ENCODE results near the gene IGFBP3.

Gene IGFBP3

DNA sequence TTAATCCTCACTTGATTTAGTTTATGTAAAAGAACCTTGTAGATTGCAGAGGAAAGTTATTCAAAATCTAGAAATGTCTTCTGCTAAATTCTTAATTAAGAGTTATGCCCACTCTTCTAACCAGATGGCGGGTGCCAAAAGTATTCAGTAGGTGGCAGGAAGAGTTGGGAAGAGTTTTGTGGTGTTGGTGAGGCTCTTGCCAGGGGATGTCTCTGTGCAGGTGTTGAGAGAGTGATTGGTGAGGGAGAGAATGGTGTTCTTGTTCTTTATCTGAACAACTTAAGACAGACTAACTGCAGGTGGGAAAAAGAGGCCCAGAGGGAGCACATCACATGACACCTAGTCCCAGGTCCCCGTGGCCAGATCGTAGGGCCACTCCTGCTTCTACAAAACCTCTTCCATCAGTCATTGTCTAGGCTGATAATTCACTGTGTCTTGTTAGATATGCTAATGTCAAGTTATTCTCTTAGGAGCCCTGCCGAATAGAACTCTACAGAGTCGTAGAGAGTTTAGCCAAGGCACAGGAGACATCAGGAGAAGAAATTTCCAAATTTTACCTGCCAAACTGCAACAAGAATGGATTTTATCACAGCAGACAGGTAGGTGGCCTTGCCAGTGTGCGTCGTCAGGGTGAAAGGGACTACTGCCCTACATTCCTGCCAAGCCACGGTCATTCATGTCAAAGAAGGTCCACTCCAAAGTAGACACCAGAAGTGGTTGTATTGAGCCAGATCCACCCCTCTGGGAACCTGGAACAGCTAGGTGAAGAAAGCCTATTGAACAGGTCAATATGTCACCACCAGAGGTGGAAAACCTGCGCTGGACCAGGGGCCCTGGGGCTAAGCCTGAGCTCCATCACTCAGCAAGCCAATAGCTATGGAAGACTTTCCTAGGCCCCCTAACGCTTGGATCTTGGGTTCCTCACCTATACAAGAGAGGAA lies 29.3 kb downstream of the IGFBP3 start:
- no peak for DNase-seq

- DNase-seq = no peak
Observed at GRCh38 chr7:45890902-45891461, 30.1 kb downstream of the IGFBP3 start.

DNA sequence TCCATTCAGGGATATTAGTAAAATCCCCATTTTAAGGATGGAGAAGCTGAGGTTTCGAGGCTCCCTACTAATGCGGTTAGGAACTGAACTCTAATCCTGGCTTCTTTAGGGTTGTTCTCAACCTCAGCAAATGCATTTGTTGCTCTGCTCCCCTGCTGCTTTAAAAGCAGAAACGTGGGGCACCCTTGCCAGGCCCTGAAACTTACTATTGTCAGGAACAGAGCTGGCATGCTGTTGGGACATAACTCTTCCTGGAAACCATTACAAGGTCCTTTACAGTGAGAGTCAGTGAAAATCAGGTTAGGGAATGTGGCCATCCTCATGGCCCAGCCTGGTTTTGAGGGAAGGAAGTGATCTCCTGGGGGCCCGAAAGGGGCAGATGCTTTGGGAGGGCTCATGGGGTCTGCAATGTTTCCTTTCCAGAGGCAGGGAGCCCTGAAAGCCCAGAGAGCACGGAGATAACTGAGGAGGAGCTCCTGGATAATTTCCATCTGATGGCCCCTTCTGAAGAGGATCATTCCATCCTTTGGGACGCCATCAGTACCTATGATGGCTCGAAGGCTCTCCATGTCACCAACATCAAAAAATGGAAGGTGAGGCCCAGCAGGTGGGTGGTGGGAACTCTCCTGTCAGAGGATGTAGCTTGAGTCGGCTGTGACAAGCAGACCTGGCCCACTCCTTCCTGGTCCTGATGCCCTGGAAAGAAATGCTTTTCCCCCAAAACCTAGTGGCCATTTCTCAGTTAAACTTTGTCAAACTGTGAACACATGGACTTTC lies 30.8 kb downstream of the IGFBP3 start:
- DNase-seq = no peak

- no peak for DNase-seq
Observed at GRCh38 chr7:45889367-45890067, 31.6 kb downstream of the IGFBP3 start.

DNA sequence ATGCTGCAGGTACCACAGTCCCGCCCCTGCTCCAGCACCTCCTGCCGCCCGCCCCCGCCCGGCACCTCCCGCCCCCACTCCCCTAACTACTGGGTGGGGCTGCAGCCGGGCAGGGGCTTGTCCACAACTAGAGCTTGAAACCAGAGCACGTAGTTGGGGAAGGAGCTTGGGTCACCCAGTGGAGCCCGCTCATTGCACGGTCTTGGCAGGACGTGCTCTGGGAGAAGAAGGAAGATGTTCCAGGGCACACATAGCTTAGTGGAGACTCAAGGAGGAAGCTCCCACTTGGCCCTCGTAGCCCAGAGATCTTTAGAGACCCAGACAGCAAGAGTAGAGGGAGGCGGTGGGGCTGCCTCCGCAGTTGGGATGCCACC lies 32.1 kb downstream of the IGFBP3 start:
- no peak for DNase-seq

- DNase-seq = no peak
Observed at GRCh38 chr7:45888185-45888992, 32.7 kb downstream of the IGFBP3 start, which contains the start of gene IGFBP1. IGFBP1 (plus strand) TSS chr7:45888488; CDS start chr7:45888653, 165 bp downstream.

DNA sequence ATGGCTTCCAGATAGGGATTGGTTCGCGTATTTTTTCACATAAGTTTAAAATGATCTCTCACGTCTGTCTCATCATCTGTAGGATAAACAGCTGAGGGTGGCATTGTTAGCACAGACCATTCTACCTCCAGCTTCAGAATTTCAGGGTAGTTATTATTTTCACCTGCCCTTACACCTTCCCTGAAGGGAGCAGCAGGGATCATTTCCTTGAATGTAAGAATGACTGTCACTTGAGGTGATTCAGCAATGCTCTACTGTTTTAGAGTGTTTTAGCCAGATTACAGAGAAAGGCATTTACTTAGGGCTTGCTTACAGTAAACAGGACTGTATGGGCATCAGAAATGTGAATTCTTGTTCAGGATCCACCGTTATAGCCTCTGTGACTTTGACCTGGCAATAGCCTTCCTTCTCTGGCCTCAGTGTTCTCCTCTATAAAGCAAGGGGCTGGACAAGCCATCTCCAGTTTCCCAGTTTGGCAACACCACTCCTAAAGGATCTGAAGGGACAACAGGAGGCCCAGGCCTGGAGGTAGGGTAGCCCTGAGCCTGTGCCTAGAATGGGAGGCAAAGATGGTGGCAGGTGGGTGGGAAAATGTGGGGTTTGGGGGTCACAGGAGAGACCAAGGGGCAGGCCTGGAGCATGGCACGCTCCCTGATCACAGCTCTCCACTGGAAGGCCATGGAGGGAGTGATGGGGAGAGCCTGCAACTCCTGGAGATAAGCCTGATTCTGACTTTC lies 34.0 kb downstream of the IGFBP3 start:
- DNase-seq = no peak

- DNase-seq = no peak
Observed at GRCh38 chr7:45885264-45885882, 35.7 kb downstream of the IGFBP3 start.

DNA sequence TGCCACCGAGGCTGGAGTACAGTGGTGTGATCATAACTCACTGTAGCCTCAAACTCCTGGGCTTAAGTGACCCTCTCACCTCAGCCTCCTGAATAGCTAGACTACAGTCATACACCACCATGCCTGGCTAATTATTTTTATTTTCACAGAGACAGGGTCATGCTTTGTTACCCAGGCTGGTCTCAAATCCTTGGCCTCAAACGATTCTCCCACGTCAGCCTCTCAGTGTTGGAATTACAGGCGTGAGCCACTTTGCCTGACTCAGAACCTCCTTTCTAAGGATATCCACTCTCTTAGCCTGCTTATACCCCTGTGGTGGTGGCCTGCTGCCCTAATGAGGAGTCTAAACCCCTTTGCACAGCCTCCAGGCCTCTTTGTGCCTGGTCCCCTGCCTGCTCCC lies 36.9 kb downstream of the IGFBP3 start:
- DNase-seq = no peak

GRCh38 chr7:45882465-45882810 lies 38.6 kb downstream of the IGFBP3 start:
- DNase-seq = no peak

GRCh38 chr7:45881759-45882464 lies 39.2 kb downstream of the IGFBP3 start:
- DNase-seq = no peak

DNA sequence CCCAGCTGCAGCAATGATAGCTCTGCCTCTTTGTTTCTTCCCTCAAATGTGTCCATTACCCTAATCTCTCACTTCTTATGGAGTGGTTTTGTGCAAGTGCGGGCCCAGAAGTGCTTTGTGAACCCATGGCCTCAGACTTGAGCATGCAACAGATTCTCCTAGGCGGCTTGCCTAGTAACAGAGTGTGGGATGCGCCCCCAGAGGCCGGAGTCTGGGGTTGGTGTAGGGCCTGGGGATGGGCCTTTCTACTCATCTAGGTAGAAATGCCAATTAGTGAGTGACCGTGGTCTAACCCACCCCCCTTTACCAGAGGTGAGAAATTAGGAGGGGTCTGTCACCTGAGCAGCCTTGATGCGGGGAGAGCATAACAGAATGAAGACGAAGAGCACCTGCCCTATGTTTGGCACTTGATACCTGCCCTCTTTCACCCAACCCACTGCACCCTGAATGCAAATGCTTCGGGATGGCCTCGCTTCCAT lies 39.8 kb downstream of the IGFBP3 start:
- DNase-seq = no peak

DNA sequence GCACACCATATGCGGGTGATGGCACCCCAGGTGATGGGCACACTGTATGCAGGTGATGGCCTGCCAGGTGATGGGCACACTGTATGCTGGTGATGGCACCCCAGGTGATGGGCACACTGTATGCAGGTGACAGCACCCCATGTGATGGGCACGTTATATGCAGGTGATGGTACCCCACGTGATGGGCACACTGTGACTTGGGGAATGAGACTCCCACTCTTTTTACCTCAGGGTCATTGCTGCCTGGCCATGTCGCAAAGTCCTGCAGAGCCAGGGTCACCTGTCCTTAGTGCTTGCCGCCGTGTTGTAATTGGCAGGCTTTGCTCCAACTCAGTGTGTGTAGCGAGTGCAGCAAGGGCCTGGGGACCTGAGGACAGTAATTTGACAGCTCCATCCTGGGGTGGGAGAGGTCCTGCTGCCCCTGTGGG lies 40.6 kb downstream of the IGFBP3 start:
- DNase-seq = no peak

DNA sequence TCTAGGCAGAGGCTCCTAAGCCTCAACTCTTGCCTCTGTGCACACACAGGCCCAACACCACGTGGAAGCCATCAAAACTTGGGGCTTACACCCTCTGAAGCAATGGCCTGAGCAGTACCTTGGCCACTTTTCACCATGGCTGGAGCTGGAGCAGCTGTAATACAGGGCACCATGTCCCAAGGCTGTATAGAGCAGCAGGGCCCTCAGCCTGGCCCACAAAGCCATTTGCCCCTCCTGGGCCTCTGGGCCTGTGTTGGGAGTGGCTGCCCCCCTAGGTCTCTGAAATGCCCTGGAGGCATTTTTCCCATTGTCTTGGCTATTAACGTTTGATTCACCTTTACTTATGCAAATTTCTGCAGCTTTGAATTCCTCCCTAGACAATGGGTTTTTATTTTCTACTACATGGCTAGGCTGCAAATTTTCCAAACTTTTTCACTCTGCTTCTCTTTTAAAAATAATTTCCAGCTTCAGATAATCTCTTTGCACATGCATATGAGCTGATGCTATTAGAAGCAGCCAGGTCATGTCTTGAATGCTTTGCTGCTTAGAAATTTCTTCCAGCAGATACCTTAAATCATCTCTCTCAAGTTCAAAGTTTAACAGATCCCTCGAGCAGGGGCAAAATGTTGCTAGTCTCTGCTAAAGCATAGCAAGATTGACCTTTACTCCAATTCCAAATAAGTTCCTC lies 42.5 kb downstream of the IGFBP3 start:
- no peak for DNase-seq

GRCh38 chr7:45876519-45876918 lies 44.6 kb downstream of the IGFBP3 start:
- DNase-seq = no peak

DNA sequence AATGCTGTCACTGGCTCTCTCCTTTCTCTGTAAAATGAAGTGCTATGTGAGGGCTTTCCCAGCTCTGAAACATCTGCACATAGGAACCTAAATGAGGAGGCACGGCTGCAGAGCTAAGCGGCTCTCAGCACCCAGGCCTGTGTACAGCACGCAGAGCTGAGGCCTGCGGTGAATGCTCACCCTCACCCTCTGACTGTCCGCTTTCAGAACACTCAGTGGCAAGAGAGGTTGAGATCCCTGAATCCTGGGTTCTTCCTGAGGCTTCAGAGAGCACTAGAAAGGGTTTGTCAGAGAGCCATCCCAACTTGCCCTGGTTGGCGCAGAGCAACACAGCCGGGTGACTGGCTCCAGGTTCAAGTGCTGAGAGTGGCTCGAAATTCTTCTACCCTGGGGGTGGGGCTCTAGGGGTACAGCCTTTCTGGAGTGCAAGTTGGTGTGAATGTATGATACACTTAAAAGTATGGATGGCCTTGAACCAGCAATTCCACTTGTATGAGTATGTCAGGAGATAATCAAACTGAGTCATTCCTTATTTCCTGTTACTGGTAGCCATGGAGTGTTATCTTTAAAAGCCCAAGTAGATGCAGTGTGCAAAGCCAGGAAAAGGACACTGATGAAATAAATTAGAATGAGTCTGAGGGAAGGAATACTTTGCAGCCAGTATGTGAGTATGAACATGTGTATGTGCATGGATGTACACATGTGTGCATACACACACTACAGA lies 46.5 kb downstream of the IGFBP3 start:
- DNase-seq = no peak

- DNase-seq = no peak
Observed at GRCh38 chr7:45873355-45873754, 47.7 kb downstream of the IGFBP3 start.

- DNase-seq = no peak
Observed at GRCh38 chr7:45873035-45873354, 48.1 kb downstream of the IGFBP3 start, which contains the start of gene CCDC201. CCDC201 (minus strand) TSS chr7:45873082; CDS start chr7:45873007, 75 bp downstream.
